PC-9 (cell line): Measurements from ENCODE around the gene ROPN1B.
"Not testable (repeated sequence)": the region's sequence is repeated elsewhere in the genome, so short reads cannot be mapped to it uniquely, and the experiment has no call there.

Experiments used
- CTCF ChIP-seq: fragments of 200-600 bp; sonication (generic); conservative IDR thresholded peaks from 2 replicates; pipeline ENCODE4 v1.6.1; 2017; ENCODE audit warnings: mixed run types, antibody characterized with exemption, mild to moderate bottlenecking, moderate library complexity
- EZH2 ChIP-seq: fragments of 200-600 bp; sonication (generic); IDR thresholded peaks from 2 replicates; pipeline ENCODE4 v1.8.0; 2017; ENCODE audit warnings: antibody characterized with exemption, low read depth

- TF ChIP-seq CTCF, EZH2: not testable (repeated sequence)
These were observed 39.2 kb upstream of the ROPN1B start for GRCh38 chr3:125929765-125930164.
